Measurements from ENCODE around the gene NUP205.

GRCh38 chr7:135647755-135648154 lies 90.0 kb downstream of the NUP205 start:
- TF ChIP-seq ZNF274 (IDR thresholded peaks at IDR 0.05; ENCODE audit: low read depth, low read length) (no peak), YY1 (IDR thresholded peaks at IDR 0.05; ENCODE audit: insufficient read depth, insufficient read length) (no peak), SUZ12 (IDR thresholded peaks at IDR 0.05; ENCODE audit: extremely low read depth, insufficient read depth, insufficient read length) (no peak)
